OCI-LY3 (cell line): ENCODE data around the gene HSPB8.

Source experiments
- H2AFZ ChIP-seq: fragments of 200-600, 300-600 bp; shearing (Covaris generic); 2 replicates; pipeline ENCODE4 v1.6.0; 2014; ENCODE audit warnings: antibody characterized with exemption, low read depth, low read length
- H3K27ac ChIP-seq: fragments of 200-600, 300-600 bp; sonication (generic); 2 replicates; pipeline ENCODE4 v1.5.1; 2014; ENCODE audit warnings: mild to moderate bottlenecking, low read length, moderate library complexity, mixed read lengths
- H3K27me3 ChIP-seq: fragments of 200-600, 300-600 bp; sonication (generic); 2 replicates; pipeline ENCODE4 v1.6.1; 2014; ENCODE audit warnings: low read depth, low read length, mixed read lengths
- H3K36me3 ChIP-seq: fragments of 200-600, 300-600 bp; sonication (generic); replicated peaks from 2 replicates; pipeline ENCODE3; 2014; ENCODE audit warnings: low read depth, low read length, mixed read lengths
- H3K4me1 ChIP-seq: fragments of 300-600, 200-600 bp; sonication (generic); 2 replicates; pipeline ENCODE4 v1.6.1; 2014; ENCODE audit warnings: low read length, mixed read lengths
- H3K4me2 ChIP-seq: fragments of 200-600, 300-600 bp; sonication (generic); 2 replicates; pipeline ENCODE4 v1.6.1; 2014; ENCODE audit warnings: low read length, mixed read lengths
- H3K4me3 ChIP-seq: fragments of 300-600, 200-600 bp; sonication (generic); 2 replicates; pipeline ENCODE4 v1.5.1; 2014; ENCODE audit warnings: antibody characterized with exemption, mild to moderate bottlenecking, low read length, moderate library complexity
- H3K79me2 ChIP-seq: fragments of 300-600, 200-600 bp; shearing (Covaris generic); 2 replicates; pipeline ENCODE4 v1.6.1; 2014; ENCODE audit warnings: mild to moderate bottlenecking, low read length, mixed read lengths
- H3K9ac ChIP-seq: fragments of 300-600, 200-600 bp; shearing (Covaris generic); 2 replicates; pipeline ENCODE4 v1.6.0; 2014; ENCODE audit warnings: mild to moderate bottlenecking, low read length, moderate library complexity
- H3K9me3 ChIP-seq: fragments of 200-600, 300-600 bp; shearing (Covaris generic); 2 replicates; pipeline ENCODE4 v1.6.1; 2014; ENCODE audit warnings: low read length, mixed read lengths; ENCODE audit not compliant: insufficient read depth
- H4K20me1 ChIP-seq: fragments of 200-600, 300-600 bp; sonication (generic); 2 replicates; pipeline ENCODE4 v1.6.1; 2016; ENCODE audit warnings: low read length, mixed read lengths; ENCODE audit not compliant: insufficient read depth
- EZH2phosphoT487 ChIP-seq: fragments of 200-600 bp; shearing (Covaris generic); IDR thresholded peaks from 2 replicates; pipeline ENCODE4 v1.6.1; 2018; ENCODE audit warnings: antibody characterized with exemption, mixed run types, low read depth
- TF ChIP-seq, protein P1 (sequence below): fragments of 200-600, 300-600 bp; sonication (generic); IDR thresholded peaks from 2 replicates; pipeline ENCODE4 v1.5.1; 2014; ENCODE audit warnings: antibody characterized with exemption, low read length, low read depth

HSPB8 gene

GRCh38 chr12:119183942-119184695, 5.4 kb downstream of the HSPB8 start:
- TF ChIP-seq, protein P1, sequence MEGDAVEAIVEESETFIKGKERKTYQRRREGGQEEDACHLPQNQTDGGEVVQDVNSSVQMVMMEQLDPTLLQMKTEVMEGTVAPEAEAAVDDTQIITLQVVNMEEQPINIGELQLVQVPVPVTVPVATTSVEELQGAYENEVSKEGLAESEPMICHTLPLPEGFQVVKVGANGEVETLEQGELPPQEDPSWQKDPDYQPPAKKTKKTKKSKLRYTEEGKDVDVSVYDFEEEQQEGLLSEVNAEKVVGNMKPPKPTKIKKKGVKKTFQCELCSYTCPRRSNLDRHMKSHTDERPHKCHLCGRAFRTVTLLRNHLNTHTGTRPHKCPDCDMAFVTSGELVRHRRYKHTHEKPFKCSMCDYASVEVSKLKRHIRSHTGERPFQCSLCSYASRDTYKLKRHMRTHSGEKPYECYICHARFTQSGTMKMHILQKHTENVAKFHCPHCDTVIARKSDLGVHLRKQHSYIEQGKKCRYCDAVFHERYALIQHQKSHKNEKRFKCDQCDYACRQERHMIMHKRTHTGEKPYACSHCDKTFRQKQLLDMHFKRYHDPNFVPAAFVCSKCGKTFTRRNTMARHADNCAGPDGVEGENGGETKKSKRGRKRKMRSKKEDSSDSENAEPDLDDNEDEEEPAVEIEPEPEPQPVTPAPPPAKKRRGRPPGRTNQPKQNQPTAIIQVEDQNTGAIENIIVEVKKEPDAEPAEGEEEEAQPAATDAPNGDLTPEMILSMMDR, result no peak
- TF ChIP-seq EZH2phosphoT487, result no peak
- Histone ChIP-seq H3K4me3 (no peak overlapping the region), H3K9me3 (no peaks in the 10 kb centered on the region), H2AFZ (no peak overlapping the region), H3K36me3 (no peaks in the 10 kb centered on the region), H3K4me2 (no peak overlapping the region), H3K27ac (no peak overlapping the region), H3K9ac (no peak overlapping the region), H3K79me2 (no peaks in the 10 kb centered on the region), H3K27me3 (no peaks in the 10 kb centered on the region), H4K20me1 (no peaks in the 10 kb centered on the region), H3K4me1 (no peaks in the 10 kb centered on the region)

DNA sequence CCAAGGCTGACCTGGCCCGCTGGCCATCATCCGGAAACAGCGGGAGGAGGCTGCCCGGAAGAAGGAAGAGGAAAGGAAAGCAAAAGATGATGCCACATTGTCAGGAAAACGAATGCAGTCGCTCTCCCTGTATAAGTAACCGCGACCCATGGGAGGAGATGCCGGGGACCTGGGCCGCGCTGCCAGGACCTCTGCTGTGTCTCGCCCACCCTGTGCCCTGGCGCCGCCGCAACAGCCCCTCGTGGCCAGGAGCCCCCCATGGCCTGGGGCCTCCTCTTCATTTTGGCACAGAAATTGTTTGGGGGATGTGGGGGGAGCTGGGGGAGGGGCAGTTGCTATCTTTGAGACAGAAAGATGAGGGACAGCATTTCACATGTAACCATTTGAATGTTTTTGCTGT, 16.5 kb downstream of the HSPB8 start:
- Histone ChIP-seq H4K20me1 (no peaks in the 10 kb centered on the region), H3K36me3 (no peaks in the 10 kb centered on the region), H3K79me2 (no peaks in the 10 kb centered on the region), H3K27me3 (no peaks in the 10 kb centered on the region), H2AFZ (no peak overlapping the region), H3K4me3 (no peak overlapping the region), H3K4me2 (no peak overlapping the region), H3K9me3 (no peaks in the 10 kb centered on the region), H3K9ac (no peak overlapping the region), H3K4me1 (no peaks in the 10 kb centered on the region), H3K27ac (no peak overlapping the region)
- TF ChIP-seq, protein P1, result no peak
- TF ChIP-seq EZH2phosphoT487, result no peak

GRCh38 chr12:119198440-119198839, 19.7 kb downstream of the HSPB8 start:
- H3K27ac ChIP-seq, result no peak overlapping the region
- no peaks in the 10 kb centered on the region for H3K27me3 ChIP-seq
- TF ChIP-seq, protein P1, result no peak
- TF ChIP-seq EZH2phosphoT487, result no peak
- no peaks in the 10 kb centered on the region for H3K36me3 ChIP-seq
- H3K79me2 ChIP-seq, result no peaks in the 10 kb centered on the region
- H3K9me3 ChIP-seq, result no peaks in the 10 kb centered on the region
- no peaks in the 10 kb centered on the region for H3K4me1 ChIP-seq
- no peak overlapping the region for H2AFZ ChIP-seq
- no peak overlapping the region for H3K9ac ChIP-seq
- H3K4me3 ChIP-seq, result no peak overlapping the region
- no peaks in the 10 kb centered on the region for H4K20me1 ChIP-seq
- no peak overlapping the region for H3K4me2 ChIP-seq

GRCh38 chr12:119200601-119201000, 21.9 kb downstream of the HSPB8 start:
- Histone ChIP-seq H4K20me1 (no peaks in the 10 kb centered on the region), H3K27ac (no peak overlapping the region), H3K9me3 (no peaks in the 10 kb centered on the region), H3K79me2 (no peaks in the 10 kb centered on the region), H3K4me3 (no peak overlapping the region), H2AFZ (no peak overlapping the region), H3K36me3 (no peaks in the 10 kb centered on the region), H3K9ac (no peak overlapping the region), H3K4me2 (no peak overlapping the region), H3K4me1 (no peaks in the 10 kb centered on the region), H3K27me3 (no peaks in the 10 kb centered on the region)
- TF ChIP-seq EZH2phosphoT487, result no peak
- TF ChIP-seq, protein P1, result no peak
